GM21390 (cell line): ENCODE data around the gene FRMD3.
A peak's percentile ranks its signal among the peaks of the same experiment; 100 is the strongest.

Experiments used
- ATAC-seq: cut with Tn5 transposase; IDR thresholded peaks from one replicate; pipeline ENCODE4 v1.9.1; 2021; ENCODE audit not compliant: unreplicated experiment

FRMD3 gene

GRCh38 chr9:83245979-83246659, 292.1 kb downstream of the FRMD3 start:
- no peak for ATAC-seq

GRCh38 chr9:83242066-83242465, 296.1 kb downstream of the FRMD3 start:
- ATAC-seq, result no peak

GRCh38 chr9:83240671-83241070, 297.5 kb downstream of the FRMD3 start:
- no peak for ATAC-seq

- no peak for ATAC-seq
These were observed 298.5 kb downstream of the FRMD3 start for GRCh38 chr9:83239747-83240146.

GRCh38 chr9:83238871-83239640, 299.1 kb downstream of the FRMD3 start:
- no peak for ATAC-seq

GRCh38 chr9:83236029-83236696, 302.0 kb downstream of the FRMD3 start:
- no peak for ATAC-seq

- ATAC-seq, result no peak
These were observed 302.7 kb downstream of the FRMD3 start for GRCh38 chr9:83235526-83235925.

GRCh38 chr9:83234541-83234940, 303.7 kb downstream of the FRMD3 start:
- no peak for ATAC-seq

GRCh38 chr9:83233647-83234046, 304.6 kb downstream of the FRMD3 start:
- no peak for ATAC-seq

- no peak for ATAC-seq
These were observed 307.2 kb downstream of the FRMD3 start for GRCh38 chr9:83231039-83231438.

GRCh38 chr9:83220730-83221129, 317.5 kb downstream of the FRMD3 start:
- peak; percentile 96 for ATAC-seq

- no peak for ATAC-seq
These were observed 318.2 kb downstream of the FRMD3 start for GRCh38 chr9:83219924-83220438.

- ATAC-seq, result peak; percentile 45
These were observed 318.9 kb downstream of the FRMD3 start for GRCh38 chr9:83219154-83219923.

- no peak for ATAC-seq
These were observed 319.6 kb downstream of the FRMD3 start for GRCh38 chr9:83218411-83219090.

GRCh38 chr9:83209188-83209731, 328.9 kb downstream of the FRMD3 start:
- ATAC-seq, result no peak

- no peak for ATAC-seq
These were observed 329.9 kb downstream of the FRMD3 start for GRCh38 chr9:83208065-83208850.

GRCh38 chr9:83204047-83204446, 334.2 kb downstream of the FRMD3 start:
- ATAC-seq, result no peak

GRCh38 chr9:83200531-83200930, 337.7 kb downstream of the FRMD3 start:
- ATAC-seq, result no peak

- no peak for ATAC-seq
These were observed 338.4 kb downstream of the FRMD3 start for GRCh38 chr9:83199832-83200231.
